GM19240 (cell line): ENCODE results near the gene CTIF.

Source experiments
- DNase-seq: peaks from one replicate; pipeline ENCODE4 v3.0.0; 2011; ENCODE audit warnings: low spot score; ENCODE audit not compliant: insufficient read length

CTIF gene

GRCh38 chr18:48600456-48601090 is 61.7 kb downstream of the CTIF start:
- DNase-seq, result no peak

DNA sequence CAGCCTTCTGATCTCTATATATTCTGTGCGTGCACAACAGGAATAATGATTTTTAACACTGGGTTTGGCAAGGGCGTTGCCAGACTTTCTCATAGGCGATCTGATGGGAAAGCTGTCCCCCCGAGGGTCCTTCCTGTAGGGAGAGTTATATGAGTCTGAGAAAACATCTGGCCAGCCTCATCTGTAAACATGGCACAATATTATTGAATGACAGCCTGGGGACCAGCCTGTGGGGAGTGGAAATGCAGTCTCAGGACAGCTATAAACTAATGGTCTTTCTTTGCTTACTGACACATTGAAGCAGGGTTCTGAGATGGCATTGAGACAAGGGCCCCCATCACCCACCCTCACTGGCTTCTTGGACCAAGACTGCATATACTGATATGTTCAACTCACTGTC is 62.5 kb downstream of the CTIF start:
- no peak for DNase-seq

GRCh38 chr18:48602759-48603390 is 64.0 kb downstream of the CTIF start:
- no peak for DNase-seq

DNA sequence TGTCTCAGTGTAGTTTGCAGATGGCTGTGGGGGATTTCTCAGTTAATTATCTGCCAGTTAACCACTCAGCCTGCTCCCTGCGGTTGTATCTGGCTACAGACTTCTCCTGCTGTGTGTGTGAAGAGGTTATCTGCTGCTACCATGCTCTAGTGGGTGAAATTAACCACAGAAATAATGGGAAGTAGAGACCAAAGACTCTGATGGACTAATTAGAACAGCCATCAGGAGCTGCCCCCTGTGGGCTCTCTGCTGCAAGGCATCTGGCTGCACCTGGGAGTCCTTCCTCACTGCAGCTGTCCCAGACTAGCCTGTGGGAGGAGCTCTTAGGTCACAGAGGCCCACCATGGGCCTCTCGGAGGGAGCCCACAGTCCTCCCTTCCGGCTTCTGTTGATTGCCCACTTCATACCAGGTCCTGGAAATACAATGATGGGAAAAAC is 66.6 kb downstream of the CTIF start:
- DNase-seq, result no peak

DNA sequence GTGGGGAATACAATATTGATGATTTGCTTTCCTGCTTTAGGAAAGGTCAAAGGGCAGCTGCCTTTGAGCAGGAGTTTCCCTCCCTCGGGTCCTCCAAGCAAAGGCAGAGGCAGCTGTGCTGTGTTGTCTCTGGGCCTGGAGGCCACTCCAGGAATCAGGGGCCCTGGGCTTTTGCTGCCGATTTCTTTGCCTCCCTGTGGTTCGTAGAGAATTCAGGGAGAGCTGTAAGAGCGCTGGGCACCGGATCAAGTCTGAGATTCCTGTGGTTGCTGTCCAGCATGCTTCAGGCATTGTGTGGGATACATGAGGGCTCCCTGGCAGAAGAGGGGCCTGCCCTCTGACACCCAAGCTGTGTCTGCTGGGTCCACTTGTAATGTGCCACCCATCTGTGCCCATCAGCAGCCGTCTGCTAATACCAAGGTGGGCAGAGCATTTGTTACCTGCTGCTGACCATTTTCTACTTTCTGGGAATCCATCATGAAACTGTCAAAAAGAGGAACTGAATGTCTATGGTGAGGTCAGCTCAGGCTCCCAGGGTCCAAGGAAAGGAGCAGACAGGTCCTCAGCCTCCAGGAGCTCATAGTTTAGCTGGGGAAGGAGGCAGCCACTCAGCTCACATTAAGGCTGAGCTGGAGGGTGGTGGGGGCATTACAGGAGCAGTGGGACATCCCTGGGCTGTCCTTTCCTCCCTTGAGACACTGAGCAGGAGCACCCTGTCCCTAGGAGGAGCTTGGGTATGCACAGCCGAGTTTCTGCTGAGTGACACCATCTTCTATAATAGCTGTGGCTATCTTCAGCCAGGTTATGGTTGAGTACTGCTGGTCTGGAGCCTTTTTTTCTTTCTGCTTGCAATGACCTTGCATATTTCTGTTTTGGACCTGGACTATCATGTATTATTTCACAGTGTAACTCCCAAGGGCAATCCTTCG is 68.5 kb downstream of the CTIF start:
- DNase-seq, result no peak

- no peak for DNase-seq
Measured at GRCh38 chr18:48608581-48608980, 69.8 kb downstream of the CTIF start.

GRCh38 chr18:48609114-48609513 is 70.3 kb downstream of the CTIF start:
- DNase-seq, result no peak

DNA sequence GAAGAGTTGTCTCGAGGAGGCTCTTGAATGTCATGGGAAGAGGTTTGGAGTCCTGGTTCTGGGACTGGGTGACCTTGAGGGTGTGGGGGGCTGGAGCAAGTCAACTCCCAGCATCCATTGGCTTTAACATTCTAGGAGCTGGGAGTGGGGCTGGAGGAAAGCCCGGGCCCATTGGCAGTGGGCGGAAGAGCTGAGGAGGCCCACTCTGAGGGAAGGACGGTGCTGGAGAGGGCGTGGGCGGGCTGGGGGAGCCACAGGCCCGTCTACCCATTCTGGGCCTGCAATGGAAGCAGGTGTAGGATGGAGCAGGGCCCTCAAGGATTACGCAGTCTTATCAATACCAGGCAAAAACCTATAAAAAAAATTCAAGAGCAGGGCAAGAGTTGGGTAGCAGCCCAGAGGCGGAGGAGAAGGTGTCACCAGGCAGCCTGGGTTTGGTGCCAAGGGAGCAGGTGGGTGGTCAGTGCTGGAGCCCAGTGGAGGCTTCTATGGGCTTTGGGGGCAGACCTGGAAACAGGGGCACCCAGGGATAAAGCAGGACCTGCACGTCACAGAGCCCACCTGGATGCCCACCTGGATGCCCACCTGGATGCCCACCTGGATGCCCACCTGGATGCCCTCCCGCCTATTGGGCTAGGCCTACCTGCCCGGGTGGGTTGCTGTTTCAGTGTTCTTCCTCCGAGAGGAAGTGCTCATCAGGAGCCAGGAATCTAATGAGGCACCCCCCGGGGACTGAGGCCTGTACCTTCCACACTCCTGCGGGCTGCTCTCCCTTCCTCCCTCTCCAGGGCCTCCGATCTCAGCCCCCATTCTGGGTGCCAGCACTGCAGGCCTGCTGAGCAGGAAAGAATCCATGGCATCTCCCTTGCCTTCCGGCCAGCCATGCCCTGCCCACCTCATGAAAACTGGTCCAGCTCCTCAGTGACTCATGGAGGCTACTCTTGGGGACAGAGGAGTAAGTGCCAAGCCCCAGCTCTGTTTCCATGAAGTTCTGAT is 71.3 kb downstream of the CTIF start:
- no peak for DNase-seq

DNA sequence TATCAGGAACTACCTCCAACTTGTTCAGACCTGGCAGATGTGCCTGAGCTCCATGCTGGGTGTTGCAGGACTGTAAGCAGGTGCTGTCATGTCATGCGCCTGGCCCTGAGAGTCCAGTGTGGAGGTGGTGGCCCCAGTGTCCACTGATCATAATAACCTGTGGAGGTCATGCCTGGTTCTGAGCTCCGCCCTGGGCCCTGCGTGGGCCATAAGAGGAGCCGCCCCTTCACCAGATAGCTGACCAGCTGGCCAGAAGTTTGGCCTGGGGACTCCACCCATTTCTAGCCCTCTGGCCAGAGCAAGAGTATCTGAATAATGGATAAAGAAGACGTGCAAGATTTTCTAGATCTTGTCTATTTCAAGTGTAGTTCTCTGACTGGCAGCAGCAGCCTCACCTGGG is 72.4 kb downstream of the CTIF start:
- DNase-seq, result no peak

DNA sequence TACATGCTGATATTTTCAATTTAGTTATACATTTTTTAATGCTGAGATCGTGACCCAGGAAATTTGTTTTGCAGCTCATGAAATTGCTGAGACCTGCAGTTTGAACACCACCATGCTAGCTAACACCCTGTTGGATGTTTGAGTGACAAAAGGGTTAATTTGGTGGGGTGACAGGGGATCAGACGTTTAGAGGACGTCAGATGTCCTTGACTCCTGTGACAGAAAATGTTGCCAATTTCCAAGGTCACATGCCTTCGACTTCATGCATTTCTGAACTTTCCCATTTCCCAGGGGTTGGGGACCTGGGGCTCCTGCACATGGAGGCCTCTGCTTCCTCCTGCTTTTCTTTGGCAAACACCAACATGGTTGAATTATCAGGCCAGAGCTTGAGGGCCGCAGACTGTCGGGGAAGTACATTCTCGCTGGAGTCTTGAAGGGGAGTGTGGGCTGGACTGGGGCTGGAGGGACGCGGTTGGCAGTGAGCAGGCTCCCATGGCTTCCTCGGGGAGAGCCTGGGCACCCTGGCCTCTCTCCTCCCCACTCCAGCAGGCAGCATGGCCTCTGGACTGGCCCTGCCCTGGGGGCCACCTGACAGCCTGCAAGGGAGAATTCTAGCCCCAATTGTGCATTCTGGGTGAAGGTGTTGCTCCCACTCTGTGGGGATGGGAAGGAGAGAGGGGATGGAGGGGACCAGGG is 73.1 kb downstream of the CTIF start:
- no peak for DNase-seq

GRCh38 chr18:48612511-48612910 is 73.7 kb downstream of the CTIF start:
- DNase-seq, result no peak

DNA sequence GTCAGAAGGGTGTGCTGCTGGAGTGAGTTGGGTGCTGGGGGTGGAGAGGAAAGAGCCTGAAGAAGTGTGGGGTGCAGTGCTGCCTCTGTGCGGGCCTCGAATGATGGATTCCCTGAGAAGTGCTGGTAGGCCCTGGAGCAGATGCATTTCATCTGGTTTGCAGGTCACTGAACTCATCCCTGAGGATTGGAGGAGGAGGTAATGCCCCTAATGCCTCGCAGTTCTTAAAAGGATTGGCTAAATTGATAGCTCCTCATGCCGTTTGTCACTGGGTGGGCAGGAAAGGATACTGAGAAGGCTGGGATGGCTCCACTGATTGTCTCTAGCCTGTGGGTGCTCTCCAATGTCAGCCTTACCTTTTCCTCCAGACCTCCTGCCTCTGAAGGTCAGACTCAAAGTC is 74.1 kb downstream of the CTIF start:
- DNase-seq, result no peak

DNA sequence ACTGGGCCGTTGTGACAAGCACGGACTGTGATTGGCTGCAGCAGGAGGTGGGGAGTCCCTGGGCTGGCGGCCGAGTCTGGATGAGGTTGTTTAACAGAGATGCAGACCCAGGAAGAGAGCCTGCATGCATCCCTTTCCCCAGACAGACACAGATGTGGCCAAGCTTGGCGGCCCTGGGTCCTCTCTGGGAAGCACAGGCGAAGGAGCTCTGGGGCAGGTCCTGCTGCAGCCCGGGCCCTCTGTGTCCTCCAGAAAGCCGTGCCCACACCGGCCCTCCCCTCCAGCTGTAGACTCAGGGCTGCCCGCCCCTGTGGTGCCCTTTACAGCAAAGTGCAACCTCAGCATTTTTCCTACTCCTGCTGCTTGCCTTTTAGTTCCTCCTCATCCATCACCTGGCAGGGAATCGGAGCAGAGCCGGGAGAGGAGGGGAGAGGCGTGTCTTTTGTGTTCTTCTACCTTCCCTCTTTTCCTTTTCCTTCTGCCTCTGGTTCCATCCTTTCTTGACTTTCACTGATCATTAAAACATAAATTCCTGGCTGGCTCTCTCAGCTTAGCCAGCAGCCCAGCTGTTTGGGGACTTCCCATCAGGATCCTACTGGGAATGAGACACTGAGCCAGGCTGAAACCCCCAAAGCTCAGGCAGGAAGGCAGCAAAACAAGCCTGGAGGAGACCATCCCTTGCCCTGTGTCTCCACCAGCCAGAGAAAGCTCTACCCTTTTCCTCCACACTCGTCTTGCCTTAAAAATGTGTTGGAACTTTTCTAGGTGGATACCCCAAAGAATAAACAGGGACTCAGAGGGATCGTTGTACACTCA is 75.0 kb downstream of the CTIF start:
- no peak for DNase-seq

GRCh38 chr18:48615566-48616401 is 77.0 kb downstream of the CTIF start:
- DNase-seq, result no peak

GRCh38 chr18:48616484-48617255 is 77.8 kb downstream of the CTIF start:
- DNase-seq, result no peak

DNA sequence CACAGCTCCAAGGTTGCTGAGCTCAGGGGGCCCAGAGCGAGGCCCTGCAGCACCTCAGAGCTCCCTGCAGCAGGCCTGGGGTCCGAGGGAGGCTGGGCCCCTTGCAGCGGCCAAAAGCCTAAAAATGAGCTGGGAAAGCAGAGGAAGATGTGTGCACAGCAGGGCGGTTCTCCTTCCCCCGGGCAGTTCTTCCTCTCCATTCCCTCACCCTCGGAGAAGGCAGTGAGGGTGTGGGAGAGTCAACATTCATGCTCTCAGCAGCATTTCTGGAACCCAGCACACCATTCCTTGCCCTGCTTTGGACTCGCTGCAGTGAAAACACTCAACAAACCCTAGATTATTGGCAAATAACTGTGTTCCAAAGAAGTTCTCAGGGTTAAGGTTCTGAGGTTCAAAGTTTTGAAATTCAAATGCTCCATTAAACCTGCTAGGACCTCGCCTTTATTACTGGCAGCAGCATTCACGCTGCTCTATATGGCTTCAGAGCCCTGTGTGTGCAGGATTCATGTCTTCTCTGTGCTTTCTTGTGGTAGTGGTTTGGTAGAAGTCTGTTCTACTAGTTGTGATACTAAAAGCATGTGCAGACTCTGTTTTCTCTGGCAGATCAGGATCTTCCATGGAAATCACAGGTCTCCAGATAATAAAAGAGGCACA is 79.1 kb downstream of the CTIF start:
- no peak for DNase-seq

- DNase-seq, result no peak
Measured at GRCh38 chr18:48619016-48619415, 80.2 kb downstream of the CTIF start.
